Measurements from ENCODE around the gene TRIM4. TPM values are rescaled to one million over a fixed set of nuclear protein-coding genes. Genes with fewer than 3 reads are reported as not detected.
"Not testable (repeated sequence)": the region's sequence is repeated elsewhere in the genome, so short reads cannot be mapped to it uniquely, and the experiment has no call there.

The TRIM4 gene
- total RNA-seq, 2 experiments from 2014 or later = 22.2 to 22.3 TPM

DNA sequence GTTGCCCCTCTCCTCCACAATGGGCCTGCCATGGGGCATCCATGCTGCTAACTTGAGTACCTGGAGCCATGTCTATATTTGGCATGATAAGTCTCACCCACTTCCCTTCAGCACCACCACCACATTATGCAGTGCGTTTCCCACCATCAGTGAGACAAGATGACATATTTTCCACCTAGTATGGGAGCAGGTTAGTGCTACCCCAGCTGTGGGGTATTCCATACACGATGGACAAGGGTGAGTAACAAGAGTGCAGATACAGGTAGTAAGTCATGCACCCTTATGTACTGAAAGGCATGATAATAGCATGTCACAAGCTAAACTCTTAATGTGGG lies 21.3 kb downstream of the TRIM4 start:
- peak; percentile 30 for ATAC-seq
- POLR2A ChIA-PET = no interaction called here

DNA sequence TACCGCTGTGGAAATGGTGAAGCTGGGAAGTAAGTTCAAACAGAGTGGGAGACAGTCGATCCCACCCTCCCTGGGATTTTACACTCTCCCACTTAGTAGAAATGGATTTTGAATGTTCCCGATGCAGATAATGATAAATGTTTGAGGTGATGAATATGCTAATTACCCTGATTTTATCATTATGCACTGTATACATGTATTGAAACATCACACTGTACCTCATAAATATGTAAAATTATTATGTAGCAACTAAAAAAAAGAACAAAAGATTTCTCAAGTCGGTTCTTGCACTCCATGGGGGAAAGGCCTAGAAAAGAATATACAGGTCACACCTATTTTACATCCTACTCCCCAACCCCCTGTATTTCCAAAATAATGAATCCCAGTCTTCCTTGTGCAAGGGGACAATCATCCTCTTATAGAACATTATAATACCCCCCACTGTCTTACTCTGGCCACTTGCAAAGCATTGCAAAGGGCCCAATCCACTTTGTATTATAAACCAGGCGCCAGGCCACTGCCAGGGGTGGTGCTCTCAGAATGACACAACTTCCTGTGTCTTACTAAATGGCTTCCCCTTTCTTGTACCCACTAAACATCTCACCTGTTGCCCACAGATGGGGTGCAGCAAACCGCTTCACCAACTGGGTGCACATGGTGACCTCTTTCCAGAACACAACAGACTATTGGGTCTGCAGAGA lies 21.9 kb downstream of the TRIM4 start:
- no peak for DNase-seq
- peaks cover 37% of the 10 kb centered on the region for H3K36me3 Mint-ChIP-seq (ENCODE audit: low read depth)

More for the DNA sequence above, 21.3 kb downstream of the TRIM4 start:
- Mint-ChIP-seq H3K27ac (peak overlapping the region; percentile 68), H3K36me3 (ENCODE audit: low read depth) (peaks cover 38% of the 10 kb centered on the region), H3K4me1 (ENCODE audit: low read depth) (peaks cover 8% of the 10 kb centered on the region), H3K9me3 (no peaks in the 10 kb centered on the region), H3K4me3 (no peak overlapping the region), H3K27me3 (no peaks in the 10 kb centered on the region)
- DNase-seq = no peak
- TF ChIP-seq, protein P1, sequence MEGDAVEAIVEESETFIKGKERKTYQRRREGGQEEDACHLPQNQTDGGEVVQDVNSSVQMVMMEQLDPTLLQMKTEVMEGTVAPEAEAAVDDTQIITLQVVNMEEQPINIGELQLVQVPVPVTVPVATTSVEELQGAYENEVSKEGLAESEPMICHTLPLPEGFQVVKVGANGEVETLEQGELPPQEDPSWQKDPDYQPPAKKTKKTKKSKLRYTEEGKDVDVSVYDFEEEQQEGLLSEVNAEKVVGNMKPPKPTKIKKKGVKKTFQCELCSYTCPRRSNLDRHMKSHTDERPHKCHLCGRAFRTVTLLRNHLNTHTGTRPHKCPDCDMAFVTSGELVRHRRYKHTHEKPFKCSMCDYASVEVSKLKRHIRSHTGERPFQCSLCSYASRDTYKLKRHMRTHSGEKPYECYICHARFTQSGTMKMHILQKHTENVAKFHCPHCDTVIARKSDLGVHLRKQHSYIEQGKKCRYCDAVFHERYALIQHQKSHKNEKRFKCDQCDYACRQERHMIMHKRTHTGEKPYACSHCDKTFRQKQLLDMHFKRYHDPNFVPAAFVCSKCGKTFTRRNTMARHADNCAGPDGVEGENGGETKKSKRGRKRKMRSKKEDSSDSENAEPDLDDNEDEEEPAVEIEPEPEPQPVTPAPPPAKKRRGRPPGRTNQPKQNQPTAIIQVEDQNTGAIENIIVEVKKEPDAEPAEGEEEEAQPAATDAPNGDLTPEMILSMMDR (IDR thresholded peaks at IDR 0.05) = no peak
- intact Hi-C loops (cut with micrococcal nuclease) = no loop called here
- CTCF ChIA-PET = interaction anchor here (1.2 kb wide), 1 partner anchor 10 kb away, joined by 3 read pairs; no protein-coding TSS in a partner anchor

DNA sequence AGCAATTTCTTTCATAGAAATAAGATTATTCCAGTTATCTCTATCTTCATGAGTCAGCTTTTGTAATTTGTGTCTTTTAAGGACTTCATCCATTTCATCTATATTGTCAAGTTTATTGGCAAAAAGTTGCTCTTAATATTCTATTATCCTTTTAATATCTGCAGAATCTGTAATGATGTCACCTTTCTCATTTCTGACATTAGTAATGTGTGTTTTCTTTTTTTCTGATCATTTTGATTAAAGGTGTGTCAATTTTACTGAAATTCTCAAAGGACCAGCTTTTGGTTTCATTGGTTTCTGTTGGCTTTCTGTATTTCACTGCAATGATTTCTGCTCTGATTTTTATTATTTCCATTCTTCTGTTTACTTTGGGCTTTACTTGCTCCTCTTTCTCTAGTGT lies 24.6 kb downstream of the TRIM4 start:
- no peak overlapping the region for H3K27ac Mint-ChIP-seq
- intact Hi-C loops (cut with micrococcal nuclease) = no loop called here
- peaks cover 35% of the 10 kb centered on the region for H3K36me3 Mint-ChIP-seq (ENCODE audit: low read depth)
- CTCF ChIA-PET = interaction anchor here (1.5 kb wide), 1 partner anchor 85 kb away, joined by 3 read pairs; no protein-coding TSS in a partner anchor
- no peak for ATAC-seq
- peaks cover 9% of the 10 kb centered on the region for H3K4me1 Mint-ChIP-seq (ENCODE audit: low read depth)
- POLR2A ChIA-PET = no interaction called here
- no peak for DNase-seq
- no peaks in the 10 kb centered on the region for H3K9me3 Mint-ChIP-seq
- no peaks in the 10 kb centered on the region for H3K27me3 Mint-ChIP-seq
- TF ChIP-seq, protein P1 (IDR thresholded peaks at IDR 0.05) = no peak
- no peak overlapping the region for H3K4me3 Mint-ChIP-seq

More for the DNA sequence above, 21.9 kb downstream of the TRIM4 start:
- Mint-ChIP-seq H3K27ac (peak overlapping the region; percentile 68), H3K27me3 (no peaks in the 10 kb centered on the region), H3K4me1 (ENCODE audit: low read depth) (peaks cover 8% of the 10 kb centered on the region), H3K9me3 (no peaks in the 10 kb centered on the region), H3K4me3 (no peak overlapping the region)
- intact Hi-C loops (cut with micrococcal nuclease) = no loop called here
- peak; percentile 45 for ATAC-seq
- ChIA-PET POLR2A (interaction anchor here (1.6 kb wide), 1 partner anchor 21 kb away, joined by 5 read pairs; the partner anchor contains the start of gene TRIM4), CTCF (interaction anchor here (1.2 kb wide), 1 partner anchor 11 kb away, joined by 3 read pairs; no protein-coding TSS in a partner anchor)
- TF ChIP-seq, protein P1 (IDR thresholded peaks at IDR 0.05) = no peak

DNA sequence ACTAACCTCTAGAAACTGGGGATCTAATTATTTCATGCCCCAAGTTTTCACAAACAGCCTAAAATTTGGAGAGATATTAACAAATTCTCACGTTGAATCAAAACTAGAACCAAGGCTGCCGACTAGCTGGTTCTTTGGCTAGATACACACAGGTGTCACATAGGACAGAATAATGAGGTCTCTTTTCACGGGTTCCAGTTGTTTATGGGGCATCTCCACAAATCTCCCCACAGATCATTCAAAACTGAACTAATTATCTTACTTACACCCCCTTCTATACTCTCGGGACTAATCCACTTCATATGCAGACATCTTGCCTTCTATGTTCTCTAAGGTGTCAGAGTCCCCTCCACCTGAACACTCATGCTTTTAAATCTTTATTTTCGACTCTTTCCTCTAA lies 26.1 kb downstream of the TRIM4 start:
- TF ChIP-seq, protein P1 (IDR thresholded peaks at IDR 0.05) = no peak
- no peak overlapping the region for H3K27ac Mint-ChIP-seq
- no peak overlapping the region for H3K4me3 Mint-ChIP-seq
- H3K4me1 Mint-ChIP-seq (ENCODE audit: low read depth) = peaks cover 10% of the 10 kb centered on the region
- H3K36me3 Mint-ChIP-seq (ENCODE audit: low read depth) = peaks cover 41% of the 10 kb centered on the region
- DNase-seq = no peak
- ATAC-seq = no peak
- CTCF ChIA-PET = no interaction called here
- POLR2A ChIA-PET = no interaction called here
- intact Hi-C loops (cut with micrococcal nuclease) = no loop called here
- H3K27me3 Mint-ChIP-seq = no peaks in the 10 kb centered on the region
- H3K9me3 Mint-ChIP-seq = no peaks in the 10 kb centered on the region

DNA sequence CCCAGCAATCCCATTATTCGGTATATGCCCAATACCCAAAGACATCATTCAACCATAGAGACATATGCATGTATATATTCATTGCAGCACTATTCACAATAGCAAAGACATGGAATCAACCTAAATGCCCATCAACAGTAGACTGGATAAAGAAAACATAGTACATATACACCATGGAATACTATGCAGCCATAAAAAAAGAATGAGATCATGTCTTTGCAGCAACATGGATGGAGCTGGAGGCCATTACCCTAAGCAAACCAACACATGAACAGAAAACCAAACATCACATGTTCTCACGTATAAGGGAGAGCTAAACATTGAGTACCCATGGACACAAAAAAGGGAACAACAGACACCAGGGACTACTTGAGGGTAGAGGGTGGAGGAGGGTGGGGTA lies 29.0 kb downstream of the TRIM4 start:
- peaks cover 46% of the 10 kb centered on the region for H3K36me3 Mint-ChIP-seq (ENCODE audit: low read depth)
- intact Hi-C loops (cut with micrococcal nuclease); H3K4me1 Mint-ChIP-seq (ENCODE audit: low read depth); POLR2A ChIA-PET; H3K4me3 Mint-ChIP-seq; H3K9me3 Mint-ChIP-seq; ATAC-seq; H3K27ac Mint-ChIP-seq; H3K27me3 Mint-ChIP-seq; DNase-seq: not testable (repeated sequence)
- CTCF ChIA-PET = interaction anchor here (0.6 kb wide), 1 partner anchor 993 kb away, joined by 3 read pairs; no protein-coding TSS in a partner anchor

DNA sequence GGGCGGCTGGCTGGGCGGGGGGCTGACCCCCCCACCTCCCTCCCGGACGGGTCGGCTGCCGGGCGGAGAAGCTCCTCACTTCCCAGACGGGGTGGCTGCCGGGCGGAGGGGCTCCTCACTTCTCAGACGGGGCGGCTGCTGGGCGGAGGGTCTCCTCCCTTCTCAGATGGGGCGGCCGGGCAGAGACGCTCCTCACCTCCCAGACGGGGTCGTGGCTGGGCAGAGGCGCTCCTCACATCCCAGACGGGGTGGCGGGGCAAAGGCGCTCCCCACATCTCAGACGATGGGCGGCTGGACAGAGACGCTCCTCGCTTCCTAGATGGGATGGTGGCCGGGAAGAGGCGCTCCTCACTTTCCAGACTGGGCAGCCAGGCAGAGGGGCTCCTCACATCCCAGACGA lies 31.0 kb downstream of the TRIM4 start:
- H3K4me1 Mint-ChIP-seq (ENCODE audit: low read depth); DNase-seq; POLR2A ChIA-PET; H3K4me3 Mint-ChIP-seq; ATAC-seq; CTCF ChIA-PET; H3K9me3 Mint-ChIP-seq; intact Hi-C loops (cut with micrococcal nuclease); H3K27ac Mint-ChIP-seq; H3K27me3 Mint-ChIP-seq: not testable (repeated sequence)
- peaks cover 46% of the 10 kb centered on the region for H3K36me3 Mint-ChIP-seq (ENCODE audit: low read depth)
